HUES64 (cell line): Measurements from ENCODE around the gene TMTC4. TPM values are rescaled to one million over a fixed set of nuclear protein-coding genes. Genes with fewer than 3 reads are reported as not detected.
A peak's percentile ranks its signal among the peaks of the same experiment; 100 is the strongest.
"Not testable (repeated sequence)": the region's sequence is repeated elsewhere in the genome, so short reads cannot be mapped to it uniquely, and the experiment has no call there.

Experiments used
- H3K27ac ChIP-seq: 2 replicates; pipeline ENCODE4 v1.7.0; 2013; ENCODE audit warnings: low read depth, low read length, inconsistent platforms
- H3K27me3 ChIP-seq: 2 replicates; pipeline ENCODE4 v1.6.1; 2013; ENCODE audit warnings: mild to moderate bottlenecking, low read length; ENCODE audit not compliant: insufficient read depth
- H3K36me3 ChIP-seq: 2 replicates; pipeline ENCODE4 v1.6.1; 2013; ENCODE audit warnings: mild to moderate bottlenecking, low read length; ENCODE audit not compliant: insufficient read depth
- H3K4me1 ChIP-seq: 2 replicates; pipeline ENCODE4 v1.6.1; 2013; ENCODE audit warnings: mild to moderate bottlenecking, low read length, moderate library complexity; ENCODE audit not compliant: insufficient read depth
- H3K4me3 ChIP-seq: 2 replicates; pipeline ENCODE4 v1.5.1; 2013; ENCODE audit warnings: mild to moderate bottlenecking, low read length, moderate library complexity
- H3K9ac ChIP-seq: 2 replicates; pipeline ENCODE4 v1.6.1; 2013; ENCODE audit warnings: mild to moderate bottlenecking, low read depth, low read length
- H3K9me3 ChIP-seq: 2 replicates; pipeline ENCODE4 v1.6.1; 2013; ENCODE audit warnings: low read depth, low read length; ENCODE audit not compliant: insufficient read depth
- WGBS: fragments of 150-250, 120-280 bp; methylation state at CpG from one replicate; pipeline ENCODE4 v1.1.7; 2013; ENCODE audit warnings: missing lambda C conversion rate; 5-methylcytosine and 5-hydroxymethylcytosine counted together
- polyA plus RNA-seq, 2 experiments: library from polyadenylated mRNA; stranded (reverse); fragments of 50-300 nt; gene quantifications; one replicate each; pipeline ENCODE4 v1.2.3, GENCODE V29; 2013

Gene TMTC4, protein sequence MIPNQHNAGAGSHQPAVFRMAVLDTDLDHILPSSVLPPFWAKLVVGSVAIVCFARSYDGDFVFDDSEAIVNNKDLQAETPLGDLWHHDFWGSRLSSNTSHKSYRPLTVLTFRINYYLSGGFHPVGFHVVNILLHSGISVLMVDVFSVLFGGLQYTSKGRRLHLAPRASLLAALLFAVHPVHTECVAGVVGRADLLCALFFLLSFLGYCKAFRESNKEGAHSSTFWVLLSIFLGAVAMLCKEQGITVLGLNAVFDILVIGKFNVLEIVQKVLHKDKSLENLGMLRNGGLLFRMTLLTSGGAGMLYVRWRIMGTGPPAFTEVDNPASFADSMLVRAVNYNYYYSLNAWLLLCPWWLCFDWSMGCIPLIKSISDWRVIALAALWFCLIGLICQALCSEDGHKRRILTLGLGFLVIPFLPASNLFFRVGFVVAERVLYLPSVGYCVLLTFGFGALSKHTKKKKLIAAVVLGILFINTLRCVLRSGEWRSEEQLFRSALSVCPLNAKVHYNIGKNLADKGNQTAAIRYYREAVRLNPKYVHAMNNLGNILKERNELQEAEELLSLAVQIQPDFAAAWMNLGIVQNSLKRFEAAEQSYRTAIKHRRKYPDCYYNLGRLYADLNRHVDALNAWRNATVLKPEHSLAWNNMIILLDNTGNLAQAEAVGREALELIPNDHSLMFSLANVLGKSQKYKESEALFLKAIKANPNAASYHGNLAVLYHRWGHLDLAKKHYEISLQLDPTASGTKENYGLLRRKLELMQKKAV
- polyA plus RNA-seq (2013, experiment 1 of 2), result 22.6 TPM
- polyA plus RNA-seq (2013, experiment 2 of 2), result 33.0 TPM

DNA sequence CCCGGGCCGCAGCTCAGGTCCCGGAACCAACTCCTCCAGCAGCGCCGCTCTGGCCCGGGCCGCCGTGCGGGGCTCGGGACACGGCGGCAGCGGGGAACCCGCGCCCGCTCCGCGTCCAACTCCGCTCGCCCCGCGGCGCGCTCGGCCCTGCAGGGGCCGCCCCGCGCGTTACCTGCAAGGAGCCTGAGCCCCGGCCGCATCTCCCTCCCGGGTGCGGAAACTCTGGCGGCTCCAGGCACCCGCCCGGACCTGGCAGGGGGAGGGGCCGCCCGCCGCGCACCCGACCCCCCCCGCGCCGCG is at the start of gene TMTC4:
TSS of gene TMTC4 (minus strand) at position 224 of the 300 bp plus-strand sequence. CDS start 4,433 bp downstream, outside the sequence.
- H3K4me3 ChIP-seq, result peak within 1 kb of the TSS; percentile 88
- peaks cover 8% of the 10 kb centered on the region for H3K36me3 ChIP-seq
- peak within 1 kb of the TSS; percentile 91 for H3K9ac ChIP-seq
- under 1% methylated on average over 45 of the region's 45 CpGs for WGBS
- H3K4me1 ChIP-seq, result 0 out of 2 replicates have a peak, but pooled peaks cover 4% of the 10 kb centered on the region
- no peaks in the 10 kb centered on the region for H3K9me3 ChIP-seq
- H3K27ac ChIP-seq, result peak within 1 kb of the TSS; percentile 56
- H3K27me3 ChIP-seq, result peaks cover 16% of the 10 kb centered on the region

DNA sequence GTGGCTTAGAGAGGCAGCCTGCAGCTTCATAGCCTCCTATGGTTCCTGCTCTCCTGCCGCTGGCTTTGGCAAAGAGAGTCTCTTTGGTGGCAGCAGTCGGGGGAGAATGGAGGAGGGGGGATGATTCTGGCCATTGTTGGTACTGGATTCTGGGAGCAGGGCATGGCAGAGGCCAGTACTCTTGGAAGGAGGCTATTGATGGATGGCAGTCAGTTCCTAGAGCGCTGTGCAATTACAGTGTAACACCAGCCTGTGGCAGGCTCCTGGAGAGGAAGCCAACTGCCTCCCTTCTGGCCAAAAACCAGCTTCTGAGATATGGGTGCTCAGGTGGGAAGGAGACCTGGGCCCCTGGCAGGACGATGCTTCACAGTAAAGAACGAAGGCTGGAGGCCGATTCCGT is 47.9 kb upstream of the TMTC4 start:
- 88% methylated on average over 7 of the region's 7 CpGs for WGBS
- H3K9ac ChIP-seq, result no peak overlapping the region
- H3K36me3 ChIP-seq, result no peaks in the 10 kb centered on the region
- no peak overlapping the region for H3K27ac ChIP-seq
- no peak overlapping the region for H3K4me3 ChIP-seq
- H3K27me3 ChIP-seq, result no peaks in the 10 kb centered on the region
- no peaks in the 10 kb centered on the region for H3K4me1 ChIP-seq
- H3K9me3 ChIP-seq, result no peaks in the 10 kb centered on the region

DNA sequence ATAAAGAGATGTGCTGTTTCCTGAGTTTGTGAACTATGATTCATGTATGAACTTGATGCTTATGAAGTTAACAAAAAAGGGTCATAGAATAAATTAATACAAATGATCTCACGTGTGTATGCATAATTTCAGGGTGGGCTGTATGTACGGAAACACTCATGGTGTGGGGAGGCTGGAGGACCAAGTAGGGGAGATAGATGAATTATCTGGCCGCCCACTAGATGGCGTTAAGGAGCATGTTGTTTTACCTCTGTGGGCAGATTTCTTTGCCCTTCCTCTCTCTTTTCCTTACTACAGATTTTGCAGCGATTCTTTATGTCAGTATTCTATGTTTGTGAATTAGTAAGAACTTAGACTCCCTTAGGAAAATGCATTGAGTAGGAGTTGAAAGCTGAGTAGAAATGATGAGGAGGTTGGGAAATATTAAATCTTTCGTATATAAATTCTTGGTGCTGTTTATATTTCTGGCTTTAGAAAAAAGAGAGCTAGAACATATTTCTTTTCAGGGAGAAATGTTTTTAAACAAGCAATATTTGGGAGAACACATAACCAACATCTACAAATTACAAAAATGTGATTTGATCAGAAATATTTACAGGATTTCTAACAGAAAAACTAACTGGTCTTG is 47.4 kb upstream of the TMTC4 start:
- no peak overlapping the region for H3K4me3 ChIP-seq
- no peaks in the 10 kb centered on the region for H3K27me3 ChIP-seq
- H3K36me3 ChIP-seq, result no peaks in the 10 kb centered on the region
- H3K9ac ChIP-seq, result no peak overlapping the region
- H3K4me1 ChIP-seq, result no peaks in the 10 kb centered on the region
- H3K27ac ChIP-seq, result no peak overlapping the region
- H3K9me3 ChIP-seq, result no peaks in the 10 kb centered on the region
- 36% methylated on average over 5 of the region's 6 CpGs for WGBS

DNA sequence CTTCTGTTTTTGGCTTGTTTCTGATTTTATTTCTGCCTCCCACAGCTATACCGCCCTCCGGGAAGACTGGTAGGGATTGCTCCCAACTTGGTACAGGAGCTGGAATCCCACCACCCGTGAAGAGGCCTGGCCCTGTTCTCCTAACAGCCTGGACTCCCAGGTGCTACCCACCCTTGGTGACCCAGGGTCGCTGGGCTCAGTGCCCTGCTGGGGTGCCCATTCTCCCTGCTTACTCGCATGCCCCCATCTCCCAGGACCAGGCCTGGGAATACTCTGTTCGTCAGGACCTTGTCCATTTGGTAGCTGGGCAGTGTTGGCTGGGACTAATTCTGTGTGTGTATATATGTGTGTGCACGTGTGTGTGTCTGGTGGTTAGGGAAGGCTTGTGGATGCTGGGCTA is 41.0 kb upstream of the TMTC4 start:
- H3K27me3 ChIP-seq, result no peaks in the 10 kb centered on the region
- H3K9ac ChIP-seq, result no peak overlapping the region
- no peak overlapping the region for H3K4me3 ChIP-seq
- no peak overlapping the region for H3K27ac ChIP-seq
- no peaks in the 10 kb centered on the region for H3K36me3 ChIP-seq
- WGBS, result 92% methylated on average over 7 of the region's 7 CpGs
- no peaks in the 10 kb centered on the region for H3K9me3 ChIP-seq
- H3K4me1 ChIP-seq, result no peaks in the 10 kb centered on the region

DNA sequence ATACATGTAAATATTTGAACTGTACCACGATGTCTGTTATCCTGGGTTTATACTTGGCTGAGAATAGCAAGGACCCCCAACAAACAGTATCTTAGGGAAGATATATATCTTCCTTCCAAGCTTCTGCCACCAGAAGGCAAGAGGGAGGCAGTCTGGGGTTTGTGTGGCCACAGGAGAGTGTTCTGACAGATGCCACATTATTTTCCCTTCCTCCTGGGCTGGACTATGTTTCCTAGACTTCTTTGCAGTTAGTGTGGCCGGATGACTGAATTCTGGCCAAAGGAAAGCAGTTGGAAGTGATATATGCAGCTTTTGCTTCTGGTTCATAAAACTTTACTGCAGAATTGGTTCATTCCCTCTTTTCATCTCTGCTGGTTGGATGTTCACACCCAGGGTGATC is 39.9 kb upstream of the TMTC4 start:
- 89% methylated on average over 1 of the region's 2 CpGs for WGBS
- Histone ChIP-seq H3K4me3 (no peak overlapping the region), H3K36me3 (no peaks in the 10 kb centered on the region), H3K4me1 (no peaks in the 10 kb centered on the region), H3K9ac (no peak overlapping the region), H3K27ac (no peak overlapping the region), H3K9me3 (no peaks in the 10 kb centered on the region), H3K27me3 (no peaks in the 10 kb centered on the region)

DNA sequence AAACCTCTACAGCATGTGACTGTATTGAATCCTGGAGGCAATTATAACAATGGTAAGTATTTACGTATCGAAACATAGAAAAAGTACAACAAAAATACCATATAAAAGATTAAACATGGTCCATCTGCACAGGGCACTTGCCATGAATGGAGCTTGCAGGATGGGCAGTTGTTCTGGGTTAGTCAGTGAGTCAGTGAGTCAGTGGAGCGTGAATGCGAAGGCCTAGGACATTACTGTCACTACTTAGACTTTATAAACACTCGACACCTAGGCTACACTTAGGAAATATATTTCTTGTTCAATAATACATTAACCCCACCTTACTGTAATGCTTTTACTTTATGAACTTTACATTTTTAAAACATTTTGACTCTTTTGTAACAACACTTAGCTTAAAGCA is 35.6 kb upstream of the TMTC4 start:
- Histone ChIP-seq H3K27me3 (no peaks in the 10 kb centered on the region), H3K9me3 (no peaks in the 10 kb centered on the region), H3K4me3 (no peak overlapping the region), H3K36me3 (no peaks in the 10 kb centered on the region), H3K4me1 (no peaks in the 10 kb centered on the region), H3K9ac (no peak overlapping the region), H3K27ac (no peak overlapping the region)
- WGBS, result 98% methylated on average over 3 of the region's 5 CpGs

DNA sequence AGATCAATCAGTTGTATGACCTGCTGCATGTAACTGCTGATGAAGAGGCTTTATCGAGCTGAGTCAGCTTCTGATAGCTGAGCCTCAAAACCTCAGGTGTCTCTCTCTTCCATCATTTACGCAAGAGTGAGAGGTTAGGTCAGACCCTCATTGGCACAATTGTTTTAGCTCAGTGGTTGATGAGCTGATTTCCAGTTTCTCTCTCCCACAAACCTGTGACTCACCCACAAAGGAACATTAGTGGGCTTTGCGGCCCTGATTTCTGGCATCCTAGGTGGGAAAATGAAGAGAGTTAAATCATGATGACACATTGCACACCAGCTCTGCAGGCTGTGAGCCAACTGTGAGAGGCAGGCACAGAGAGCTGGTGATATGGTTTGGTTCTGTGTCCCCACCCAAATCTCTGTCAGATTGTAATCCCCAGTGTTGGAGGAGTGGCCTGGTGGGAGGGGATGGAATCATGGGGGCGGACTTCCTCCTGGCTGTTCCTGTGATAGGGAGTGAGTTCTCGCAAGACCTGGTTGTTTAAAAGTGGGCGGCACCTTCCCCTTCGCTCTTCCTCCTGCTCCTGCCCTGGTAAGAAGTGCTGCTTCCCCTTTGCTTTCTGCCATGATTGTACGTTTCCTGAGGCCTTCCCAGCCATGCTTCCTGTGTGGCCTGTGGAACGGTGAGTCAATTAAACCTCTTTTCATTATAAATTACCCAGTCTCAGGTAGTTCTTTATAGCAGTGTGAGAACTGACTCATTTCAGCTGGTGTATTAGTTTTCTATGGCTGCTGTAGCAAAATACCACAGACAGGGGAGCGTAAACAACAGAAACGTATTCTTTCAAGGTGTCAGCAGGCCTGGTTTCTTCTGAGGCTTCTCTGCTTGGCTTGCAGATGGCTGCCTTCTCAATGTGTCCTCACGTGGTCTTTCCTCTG is 33.5 kb upstream of the TMTC4 start:
- no peaks in the 10 kb centered on the region for H3K9me3 ChIP-seq
- no peak overlapping the region for H3K27ac ChIP-seq
- no peaks in the 10 kb centered on the region for H3K4me1 ChIP-seq
- H3K27me3 ChIP-seq, result no peaks in the 10 kb centered on the region
- 91% methylated on average over 11 of the region's 12 CpGs for WGBS
- H3K4me3 ChIP-seq, result no peak overlapping the region
- no peak overlapping the region for H3K9ac ChIP-seq
- H3K36me3 ChIP-seq, result no peaks in the 10 kb centered on the region

DNA sequence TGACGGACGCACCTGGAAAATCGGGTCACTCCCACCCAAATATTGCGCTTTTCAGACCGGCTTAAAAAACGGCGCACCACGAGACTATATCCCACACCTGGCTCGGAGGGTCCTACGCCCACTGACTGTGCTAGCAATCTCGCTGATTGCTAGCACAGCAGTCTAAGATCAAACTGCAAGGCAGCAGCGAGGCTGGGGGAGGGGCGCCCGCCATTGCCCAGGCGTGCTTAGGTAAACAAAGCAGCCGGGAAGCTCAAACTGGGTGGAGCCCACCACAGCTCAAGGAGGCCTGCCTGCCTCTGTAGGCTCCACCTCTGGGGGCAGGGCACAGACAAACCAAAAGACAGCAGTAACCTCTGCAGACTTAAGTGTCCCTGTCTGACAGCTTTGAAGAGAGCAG is 23.7 kb upstream of the TMTC4 start:
- H3K36me3 ChIP-seq, H3K9ac ChIP-seq, H3K4me3 ChIP-seq, H3K4me1 ChIP-seq, H3K27me3 ChIP-seq, H3K9me3 ChIP-seq, H3K27ac ChIP-seq: not testable (repeated sequence)
- 24% methylated on average over 8 of the region's 16 CpGs for WGBS

DNA sequence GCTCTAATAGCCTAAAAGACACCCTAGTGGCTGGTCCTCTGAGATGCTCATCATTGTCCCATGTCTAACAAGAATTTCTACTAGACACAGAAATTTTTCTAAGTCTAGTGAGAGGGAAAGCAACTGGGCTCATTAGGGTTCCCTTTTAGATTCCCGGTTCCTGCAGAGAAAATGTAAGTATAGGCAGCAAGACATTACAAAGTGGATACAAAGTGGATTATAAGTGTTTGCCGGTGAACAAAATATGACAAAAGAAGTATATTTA is 20.8 kb upstream of the TMTC4 start:
- Histone ChIP-seq H3K9me3 (peaks cover 7% of the 10 kb centered on the region; the same call in 1 of the 2 replicates), H3K4me3 (no peak overlapping the region), H3K36me3 (no peaks in the 10 kb centered on the region), H3K9ac (no peak overlapping the region), H3K27ac (no peak overlapping the region), H3K27me3 (no peaks in the 10 kb centered on the region), H3K4me1 (no peaks in the 10 kb centered on the region)
- 100% methylated on average over 2 of the region's 2 CpGs for WGBS

DNA sequence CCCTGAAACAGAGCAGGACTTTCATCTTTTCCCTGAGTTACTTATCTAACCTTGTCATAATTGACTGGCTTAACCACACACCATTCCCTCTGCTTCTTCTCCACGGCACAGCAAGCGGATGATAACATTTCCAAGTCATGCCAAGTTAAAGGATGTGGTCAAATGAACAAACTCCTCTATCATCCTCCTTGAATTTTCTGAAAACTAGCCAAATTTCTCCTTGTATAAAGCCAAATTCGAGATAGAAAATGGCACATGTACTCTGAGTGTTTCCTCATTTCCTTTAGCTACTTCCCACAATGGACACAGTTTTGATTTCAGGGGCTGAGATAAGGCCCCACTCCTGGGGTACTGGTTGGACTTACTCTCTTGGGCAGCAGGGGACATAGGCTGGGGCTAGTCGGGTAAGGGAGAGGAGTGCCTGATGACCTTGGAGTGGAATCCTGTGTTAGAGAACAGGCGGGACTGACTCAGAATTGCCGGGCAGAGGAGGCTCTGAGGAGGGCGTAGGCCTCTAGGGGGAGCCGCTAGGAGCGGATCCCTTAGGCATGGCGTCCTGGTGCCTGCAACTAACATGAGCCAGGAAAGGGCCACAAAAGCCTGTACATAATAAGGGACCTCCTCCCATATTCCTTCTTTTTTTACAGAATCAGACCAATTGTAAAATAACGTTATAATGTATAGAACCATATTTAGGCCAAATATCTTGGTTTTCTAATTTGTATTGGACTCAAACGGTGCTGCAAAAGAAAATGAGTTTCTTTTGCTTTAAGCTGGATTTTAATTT is 20.3 kb upstream of the TMTC4 start:
- Histone ChIP-seq H3K27ac (no peak overlapping the region), H3K27me3 (no peaks in the 10 kb centered on the region), H3K9ac (no peak overlapping the region), H3K36me3 (no peaks in the 10 kb centered on the region), H3K9me3 (peaks cover 12% of the 10 kb centered on the region; the same call in 1 of the 2 replicates), H3K4me3 (no peak overlapping the region), H3K4me1 (no peaks in the 10 kb centered on the region)
- WGBS, result 40% methylated on average over 11 of the region's 12 CpGs
